ENCODE results near the gene TBX6.

Gene TBX6

DNA sequence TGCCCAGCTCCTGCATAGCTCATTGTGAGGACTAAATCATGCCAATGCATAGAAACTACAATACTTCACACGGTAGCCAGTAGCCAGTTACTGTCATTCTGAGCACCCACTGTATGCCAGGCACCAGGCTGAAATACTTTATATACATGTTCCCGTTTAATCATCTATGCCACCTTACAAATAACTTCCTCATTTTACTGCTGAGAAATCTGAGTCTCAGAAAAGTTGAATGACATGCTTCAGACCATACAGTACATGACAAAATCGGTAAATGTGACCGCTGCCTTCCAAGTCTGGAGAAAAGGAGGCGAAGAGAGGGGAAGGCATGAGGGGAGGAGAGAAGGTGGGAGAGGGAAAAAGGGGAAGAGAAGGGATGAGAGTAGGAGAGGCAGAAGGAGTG, 51.5 kb downstream of the TBX6 start:
- DNase-seq, result no peak
